HG02973 (cell line): ENCODE data around the gene GDA.

Experiments used
- ATAC-seq: cut with Tn5 transposase; IDR thresholded peaks from one replicate; pipeline ENCODE4 v1.9.1; 2021; ENCODE audit warnings: moderate library complexity; ENCODE audit not compliant: unreplicated experiment

The GDA gene

DNA sequence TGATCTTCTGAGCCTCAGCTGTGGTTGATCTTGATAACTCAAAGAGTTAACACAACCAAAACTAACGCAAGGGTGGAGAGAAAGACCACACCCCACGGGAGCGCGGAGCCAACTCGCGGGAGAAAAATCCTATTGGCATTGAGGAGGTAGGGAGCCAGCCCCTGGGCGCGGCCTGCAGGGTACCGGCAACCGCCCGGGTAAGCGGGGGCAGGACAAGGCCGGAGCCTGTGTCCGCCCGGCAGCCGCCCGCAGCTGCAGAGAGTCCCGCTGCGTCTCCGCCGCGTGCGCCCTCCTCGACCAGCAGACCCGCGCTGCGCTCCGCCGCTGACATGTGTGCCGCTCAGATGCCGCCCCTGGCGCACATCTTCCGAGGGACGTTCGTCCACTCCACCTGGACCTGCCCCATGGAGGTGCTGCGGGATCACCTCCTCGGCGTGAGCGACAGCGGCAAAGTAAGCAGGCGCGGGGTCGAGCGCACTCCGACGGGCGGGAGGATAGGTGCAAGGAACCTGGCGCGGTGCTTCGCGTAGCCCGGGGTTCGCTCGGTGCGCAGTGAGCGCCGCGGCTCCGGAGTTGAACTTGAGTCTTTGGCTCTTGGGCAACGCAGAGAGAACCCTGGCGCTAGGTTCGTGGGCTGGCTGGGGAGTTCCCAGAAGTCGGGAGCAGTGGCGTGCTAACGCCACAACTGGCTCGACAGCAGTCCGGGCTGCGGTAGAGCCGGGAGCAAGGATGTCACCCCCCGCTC lies at the start of gene GDA:
Gene GDA (plus strand): TSS at position 210 of the 745 bp plus-strand sequence. CDS start 120 bp downstream, at position 330.
- no peak for ATAC-seq

DNA sequence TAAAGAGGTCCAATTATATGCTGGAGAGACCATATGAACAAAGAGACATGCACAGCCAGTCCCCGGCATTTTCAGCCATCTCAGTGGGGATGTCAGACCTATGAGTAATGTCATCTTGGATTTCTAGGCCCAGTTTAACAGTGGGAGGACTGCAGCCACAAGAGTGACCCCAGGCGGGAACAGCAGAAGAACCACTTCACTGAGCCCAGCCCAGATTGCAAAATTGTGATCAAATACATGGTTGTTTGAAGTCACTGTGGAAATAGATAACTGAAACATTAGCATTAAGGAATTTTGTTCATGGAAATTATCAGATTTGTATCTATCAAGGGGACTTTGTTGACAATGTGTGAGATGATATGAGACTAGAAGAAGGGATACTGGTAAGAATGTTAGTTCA lies 46.7 kb upstream of the GDA start:
- ATAC-seq: no peak

DNA sequence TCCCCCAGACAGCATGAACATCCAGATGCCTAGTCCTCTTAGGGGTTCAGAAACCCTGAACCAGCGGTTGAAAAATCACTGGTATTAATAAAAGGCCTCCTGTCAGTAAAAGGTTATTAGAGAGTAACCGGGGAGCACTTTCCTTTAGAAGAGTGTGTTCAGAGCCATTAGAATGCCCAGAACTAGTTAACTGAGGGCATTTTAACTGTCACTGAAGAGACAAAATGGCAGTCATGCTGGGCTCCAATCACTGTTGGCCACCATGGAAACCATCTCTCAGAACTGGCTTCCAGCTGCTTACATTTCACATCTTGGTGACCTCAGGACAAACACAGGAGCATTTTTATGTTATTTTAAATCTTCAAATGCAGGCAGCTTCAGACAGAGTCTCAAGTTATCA lies 36.2 kb upstream of the GDA start:
- ATAC-seq: no peak

DNA sequence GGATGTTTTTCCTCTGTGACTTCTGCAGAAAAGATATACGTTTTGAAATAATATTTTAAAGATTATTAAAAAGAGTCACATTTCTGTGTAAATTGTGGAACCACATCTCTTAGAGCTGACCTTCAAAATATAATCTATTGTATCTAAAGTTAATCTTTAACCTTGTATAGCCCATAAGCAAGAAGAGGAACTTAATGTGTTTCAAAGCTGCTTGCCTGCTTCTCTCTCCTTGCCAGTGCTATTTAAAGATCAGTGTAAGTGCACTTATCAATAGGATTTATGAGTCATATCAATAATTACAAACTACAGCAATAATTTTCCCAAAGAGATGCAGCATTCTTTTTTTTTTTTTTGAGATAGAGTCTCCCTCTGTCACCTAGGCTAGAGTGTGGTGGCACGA lies 29.4 kb upstream of the GDA start:
- no peak for ATAC-seq

DNA sequence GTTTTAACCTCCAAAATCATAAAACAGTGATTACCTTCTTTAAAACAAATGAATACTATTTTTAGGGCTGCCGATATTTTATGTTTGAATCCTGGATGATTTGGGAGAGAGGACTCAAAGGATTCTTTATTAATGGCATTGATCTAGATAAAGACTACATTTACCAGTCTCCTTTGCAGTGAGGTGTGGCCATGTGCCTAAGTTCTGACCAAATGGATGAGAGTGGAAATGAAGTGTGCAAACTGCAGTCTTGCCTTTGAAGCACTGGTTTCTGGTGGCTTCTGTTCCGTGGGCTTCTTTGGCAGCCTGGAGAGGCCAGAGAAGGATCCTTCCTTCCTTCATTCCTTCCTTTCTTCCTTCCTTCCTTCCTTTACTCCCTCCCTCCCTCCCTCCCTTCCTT lies 24.3 kb upstream of the GDA start:
- ATAC-seq: no peak

DNA sequence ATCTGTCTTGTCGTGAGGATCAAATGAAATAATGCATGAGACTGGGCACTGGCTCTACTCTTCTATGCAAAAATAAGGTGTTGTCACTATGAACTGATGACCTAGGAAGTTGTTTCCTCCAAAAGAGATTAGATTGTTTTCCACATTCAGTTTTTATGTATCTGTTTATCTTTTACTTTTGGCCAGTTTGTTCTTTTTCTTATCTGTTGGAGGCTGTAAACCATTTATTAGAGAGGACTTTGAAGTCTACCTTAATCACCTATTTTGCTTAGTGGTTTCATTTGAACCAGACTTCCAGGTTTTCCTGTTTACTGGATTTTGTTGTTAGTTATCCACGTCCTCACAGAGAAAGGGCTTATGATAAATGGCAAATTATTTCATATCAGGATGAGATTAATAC lies 21.5 kb upstream of the GDA start:
- no peak for ATAC-seq

DNA sequence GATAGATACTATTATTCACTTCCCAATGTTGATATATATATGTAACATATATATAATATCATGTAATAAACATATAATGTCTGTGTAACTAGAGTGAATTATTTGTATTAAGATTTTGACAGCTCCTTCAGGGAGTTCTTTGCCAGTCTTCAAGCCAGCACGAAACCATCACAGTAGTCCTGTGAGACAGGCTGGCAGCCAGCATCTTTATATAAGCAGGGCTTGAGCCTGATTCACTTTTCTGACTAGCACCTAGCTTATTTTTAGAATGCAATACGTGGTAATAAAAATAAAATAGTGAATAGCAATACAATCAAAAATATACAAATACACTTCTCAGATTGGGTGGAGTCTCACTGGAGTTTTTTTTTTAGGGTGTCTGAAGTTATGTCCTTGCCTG lies 20.7 kb upstream of the GDA start:
- ATAC-seq: no peak

DNA sequence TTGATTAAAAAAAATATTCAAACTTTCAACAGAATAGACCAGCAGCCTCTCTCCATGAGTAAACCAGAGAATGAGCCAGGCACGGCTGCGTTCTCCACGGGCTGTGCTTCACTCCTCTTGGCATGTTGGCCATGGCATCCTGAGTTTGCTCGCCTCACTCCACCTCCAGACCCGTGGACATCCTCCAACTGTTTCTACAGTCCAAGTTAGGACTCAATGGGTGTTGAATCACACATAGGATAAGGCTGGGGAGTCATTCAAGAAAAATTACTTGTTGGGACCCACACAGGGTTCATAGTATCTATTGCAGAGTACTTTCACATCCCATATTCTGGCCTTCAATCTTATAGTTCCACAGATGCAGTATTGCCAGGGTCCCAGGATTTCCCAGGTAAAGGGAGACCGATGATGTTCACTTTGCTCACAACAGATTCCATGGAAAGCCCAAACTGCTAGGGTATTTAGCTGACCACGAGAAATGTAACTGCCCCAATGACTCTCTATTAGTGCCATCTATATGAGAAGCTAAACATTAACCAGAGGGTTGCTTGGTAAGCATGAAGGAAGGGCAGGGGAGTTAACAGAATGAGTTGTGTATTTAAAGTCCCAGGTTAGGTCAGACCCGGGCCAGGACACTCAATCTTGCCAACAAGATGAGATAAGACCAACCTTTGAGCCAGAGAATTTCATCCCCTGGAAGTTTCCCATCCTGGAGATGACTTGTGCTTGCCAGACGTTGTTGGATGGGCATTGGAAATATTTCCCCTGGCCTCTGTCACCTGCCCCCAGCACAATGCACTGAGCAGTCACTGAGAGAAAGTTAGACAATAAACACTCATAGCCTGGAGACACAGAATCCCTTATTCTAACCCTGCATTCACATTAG lies 19.7 kb upstream of the GDA start:
- ATAC-seq: no peak

DNA sequence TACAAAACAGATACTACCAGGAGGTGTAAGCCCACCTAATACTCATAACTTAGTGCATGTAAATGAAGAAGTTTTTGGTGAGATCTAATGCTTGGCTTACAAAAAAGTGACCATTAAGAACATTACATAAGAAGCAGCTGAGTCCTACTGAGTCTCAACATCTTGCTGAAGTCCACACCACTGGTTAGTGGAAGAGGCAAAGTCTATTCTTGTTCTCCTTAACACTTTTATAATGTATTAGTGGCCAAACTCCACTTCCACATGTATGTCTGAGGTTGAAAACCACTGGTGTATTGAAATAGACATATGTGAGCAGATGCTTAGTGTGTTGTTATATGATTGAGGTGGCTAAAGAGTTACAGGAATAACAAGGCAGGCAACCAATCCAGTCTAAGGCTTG lies 18.9 kb upstream of the GDA start:
- ATAC-seq: no peak

DNA sequence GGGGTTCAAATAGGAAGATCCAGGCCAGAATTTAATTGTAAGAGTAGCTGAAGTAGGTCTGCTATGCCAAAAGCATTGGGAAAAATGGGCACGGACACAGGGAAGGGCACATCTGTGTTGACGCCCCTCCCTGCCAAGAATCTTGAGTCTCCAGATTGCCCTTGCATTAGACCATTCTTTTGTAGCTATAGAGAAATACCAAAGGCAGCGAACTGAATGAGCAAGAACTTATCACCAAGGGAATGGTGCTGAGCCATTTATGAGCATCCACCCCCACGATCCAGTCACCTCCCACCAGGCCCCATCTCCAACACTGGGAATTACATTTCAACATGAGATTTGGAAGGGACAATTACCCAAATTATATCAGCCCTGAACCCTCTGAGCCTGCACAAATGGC lies 18.0 kb upstream of the GDA start:
- ATAC-seq: no peak

DNA sequence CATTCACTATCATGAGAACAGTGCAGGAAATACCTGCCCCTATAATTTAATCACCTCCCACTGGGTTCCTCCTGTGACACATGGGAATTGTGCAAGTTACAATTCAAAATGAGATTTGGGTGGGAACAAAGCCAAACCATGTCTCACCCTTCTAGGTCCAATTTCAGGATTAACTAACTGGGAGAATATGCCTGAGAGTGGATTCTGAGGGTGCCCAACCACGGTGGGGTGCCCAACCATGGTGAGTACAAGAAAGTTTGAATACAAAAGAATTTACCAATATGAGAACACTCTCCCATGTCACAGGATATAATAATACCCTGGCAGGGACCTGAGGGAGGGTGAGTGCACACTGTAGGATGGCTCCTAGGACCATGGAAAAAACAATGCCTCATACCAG lies 17.2 kb upstream of the GDA start:
- no peak for ATAC-seq

DNA sequence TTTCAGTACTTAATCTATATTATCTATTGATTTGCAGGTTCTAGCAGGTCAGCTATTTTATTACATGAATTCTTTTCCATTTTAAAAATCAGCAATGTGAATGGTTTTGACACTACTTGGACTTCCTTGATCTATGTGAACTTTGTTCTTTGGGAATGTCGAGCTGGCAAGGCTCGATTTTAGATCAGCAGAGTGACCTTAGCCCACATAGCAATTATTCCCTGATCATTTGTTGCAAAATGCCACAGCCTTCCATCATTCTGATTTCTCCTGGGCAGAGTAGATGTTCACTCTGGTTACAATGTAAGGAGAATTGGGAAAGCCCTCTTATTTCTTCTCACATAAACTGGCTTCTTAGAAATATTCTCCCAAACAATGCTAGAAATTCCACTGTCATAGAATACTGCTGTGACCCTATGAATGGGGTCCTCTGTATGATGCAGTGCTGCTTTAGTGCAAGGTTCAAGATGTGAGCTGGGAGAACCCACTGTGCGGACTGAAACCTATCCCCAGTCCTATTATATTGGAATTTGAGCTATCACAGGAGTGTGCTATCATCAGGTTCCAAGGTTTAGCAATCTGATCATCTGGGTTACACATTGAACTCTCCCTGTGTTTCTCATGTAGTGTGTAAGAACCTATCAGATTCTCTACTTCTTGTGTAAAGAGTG lies 15.7 kb upstream of the GDA start:
- no peak for ATAC-seq

DNA sequence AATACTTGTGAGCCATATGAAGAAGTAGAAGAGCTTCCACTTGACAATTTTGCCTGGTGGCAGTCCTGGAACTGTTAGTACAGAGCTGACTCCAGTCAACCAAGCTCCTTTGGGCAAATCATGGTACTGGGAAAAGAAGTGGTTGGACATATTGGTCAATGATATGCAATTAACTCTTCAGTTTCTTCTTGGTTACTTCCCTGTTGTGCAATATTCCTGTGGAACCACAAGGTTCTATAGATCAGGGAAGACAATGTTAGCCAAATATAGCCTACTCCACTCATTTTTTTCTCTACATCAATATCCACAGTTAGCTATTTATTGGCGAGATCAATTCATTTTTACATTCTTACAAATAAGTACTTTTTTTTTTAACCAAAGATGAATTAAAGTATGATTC lies 14.4 kb upstream of the GDA start:
- ATAC-seq: no peak

DNA sequence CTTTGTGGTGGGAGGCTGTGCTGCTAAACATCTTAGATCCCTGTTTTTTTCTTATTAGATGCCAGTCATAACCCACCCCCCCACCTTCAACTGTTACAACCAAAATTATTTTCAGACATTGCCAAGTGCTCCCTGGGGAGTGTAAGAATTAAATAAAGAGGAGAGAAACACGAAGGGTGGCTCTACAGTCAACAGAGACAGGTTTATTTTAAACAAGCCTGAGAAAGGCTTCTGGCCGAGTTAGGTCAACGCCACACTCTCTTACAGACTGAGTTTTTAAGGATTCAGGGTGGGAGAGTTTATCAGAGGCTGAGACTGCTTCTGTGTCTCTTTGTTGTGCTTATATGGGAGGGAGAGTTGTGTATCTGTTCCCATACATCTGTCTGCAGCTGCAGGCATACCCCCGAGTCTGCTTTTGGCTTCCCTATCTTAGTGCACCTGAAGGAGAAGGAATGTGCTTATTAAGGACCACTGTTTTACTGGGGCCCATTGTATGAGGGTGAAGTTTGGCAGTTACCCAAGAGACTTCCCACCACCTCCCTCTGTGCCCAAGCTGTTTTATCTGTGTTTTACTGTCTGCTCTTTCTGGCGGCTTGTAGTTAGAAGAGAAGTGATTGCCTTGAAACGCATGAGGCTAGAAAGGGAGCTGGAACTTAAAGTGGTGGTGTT lies 11.4 kb upstream of the GDA start:
- ATAC-seq: no peak

DNA sequence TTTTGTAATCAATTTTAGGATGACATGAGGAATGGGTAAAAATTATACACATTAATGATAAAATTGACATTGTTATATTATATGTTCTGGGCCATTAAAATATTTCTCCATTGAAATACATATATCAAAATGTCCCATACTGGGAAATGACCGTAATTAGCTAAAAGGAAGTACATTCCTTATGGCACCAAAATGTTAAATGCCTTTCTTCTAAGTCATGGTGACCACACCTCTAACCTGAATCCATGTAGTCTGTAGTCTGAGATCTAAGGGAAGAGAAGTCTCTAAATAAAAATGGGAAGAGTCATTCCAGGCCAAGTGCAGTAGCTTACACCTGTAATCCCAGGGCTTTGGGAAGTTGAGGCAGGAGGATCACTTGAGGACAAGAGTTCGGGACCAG lies 10.0 kb upstream of the GDA start:
- no peak for ATAC-seq

DNA sequence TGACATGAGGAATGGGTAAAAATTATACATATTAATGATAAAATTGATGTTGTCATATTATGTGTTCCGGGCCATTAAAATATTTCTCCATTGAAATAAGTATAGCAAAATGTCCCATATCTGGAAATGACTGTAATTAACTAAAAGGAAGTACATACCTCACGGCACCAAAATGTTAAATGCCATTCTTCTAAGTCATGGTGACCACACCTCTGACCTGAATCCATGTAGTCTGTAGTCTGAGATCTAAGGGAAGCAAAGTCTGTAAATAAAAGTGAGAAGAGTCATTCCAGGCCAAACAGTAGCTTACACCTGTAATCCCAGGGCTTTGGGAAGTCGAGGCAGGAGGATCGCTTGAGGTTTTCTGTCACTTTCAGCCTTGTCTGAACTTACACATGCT lies 8.7 kb upstream of the GDA start:
- no peak for ATAC-seq

DNA sequence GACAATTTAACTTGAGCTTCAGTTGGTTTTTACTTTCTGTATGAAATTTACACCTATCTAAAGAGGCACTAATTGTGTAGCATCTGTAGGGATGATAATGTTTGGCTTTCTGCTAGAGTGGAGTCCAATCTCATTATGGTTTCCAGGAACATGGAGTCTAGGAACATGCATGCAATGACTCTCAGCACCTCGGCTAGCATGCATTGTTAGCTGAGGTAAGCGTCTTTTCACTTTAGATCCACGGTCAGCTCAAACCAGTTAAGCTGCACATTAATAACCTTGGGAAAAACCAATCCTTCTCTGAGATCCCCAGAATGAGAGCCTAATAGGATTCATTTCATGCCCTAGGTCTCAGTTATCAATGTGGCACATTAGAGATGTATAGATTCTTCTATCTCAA lies 7.8 kb upstream of the GDA start:
- ATAC-seq: no peak

DNA sequence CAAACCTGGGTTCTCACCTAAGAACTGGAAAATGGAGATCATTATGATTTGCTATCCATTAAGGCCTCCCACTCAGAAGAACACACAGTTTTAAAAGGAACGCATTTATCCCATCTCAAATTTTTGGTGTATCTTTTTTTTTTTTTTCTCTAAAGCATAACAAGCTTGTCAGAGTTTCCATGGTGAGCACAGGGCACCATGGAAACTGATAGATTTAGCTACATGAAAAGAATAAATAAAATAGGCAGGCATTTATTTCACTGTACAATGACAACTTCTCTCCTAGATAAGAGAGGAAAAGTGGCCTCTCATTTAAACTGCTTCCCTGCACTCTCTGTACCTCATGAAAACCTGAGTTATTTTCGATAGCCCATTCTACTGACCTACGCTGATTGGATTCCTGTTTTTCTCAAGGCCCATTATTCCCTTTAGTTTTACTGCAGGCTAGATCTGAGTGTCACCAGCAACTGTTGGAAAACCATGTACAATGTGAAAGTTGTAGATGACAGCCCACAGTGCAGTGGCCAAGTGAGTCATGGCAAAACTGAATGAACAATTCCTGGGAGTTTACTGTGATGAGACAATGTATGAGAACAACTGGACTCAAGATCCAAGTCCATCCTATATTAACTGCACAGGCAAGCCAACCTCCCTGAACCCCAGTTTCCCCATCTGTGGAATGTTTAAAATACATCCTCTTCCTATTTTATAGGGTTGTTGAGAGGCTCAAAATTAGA lies 4.3 kb upstream of the GDA start:
- no peak for ATAC-seq

DNA sequence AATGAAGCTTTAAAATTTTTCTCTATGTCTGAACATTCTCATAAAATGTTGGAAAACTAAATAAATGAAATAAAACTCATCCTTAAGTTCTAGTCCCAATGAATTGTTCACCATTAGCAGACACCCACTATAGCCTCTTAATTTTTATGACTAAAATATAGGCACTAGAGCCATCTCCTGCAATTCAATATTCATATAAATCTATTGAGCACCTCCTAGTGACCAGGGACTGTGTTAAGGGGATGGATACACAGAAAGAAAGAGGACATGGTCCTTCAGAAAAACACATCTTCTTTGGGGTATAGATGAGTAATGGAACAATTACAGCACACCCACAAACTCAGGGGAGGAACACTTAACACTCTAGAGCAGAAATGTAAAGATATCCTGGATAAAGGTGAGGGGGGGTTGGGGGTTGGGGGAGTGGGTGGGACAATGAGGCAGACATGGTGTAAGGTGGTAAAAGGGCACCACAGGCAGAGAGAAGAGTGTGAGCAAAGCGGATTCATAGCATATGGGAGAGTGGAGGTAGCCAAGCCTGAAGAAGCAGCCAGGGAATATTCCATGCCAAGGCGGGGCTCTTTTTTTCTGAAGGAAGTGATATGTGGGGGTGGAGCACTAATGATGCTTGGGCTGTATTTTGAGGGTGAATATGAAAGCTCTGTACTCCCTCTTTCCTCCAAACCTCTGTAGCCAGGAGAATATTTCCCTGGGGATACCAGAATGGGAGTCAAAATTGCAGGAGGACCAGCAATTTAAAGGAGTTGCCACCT lies 3.3 kb upstream of the GDA start:
- no peak for ATAC-seq

DNA sequence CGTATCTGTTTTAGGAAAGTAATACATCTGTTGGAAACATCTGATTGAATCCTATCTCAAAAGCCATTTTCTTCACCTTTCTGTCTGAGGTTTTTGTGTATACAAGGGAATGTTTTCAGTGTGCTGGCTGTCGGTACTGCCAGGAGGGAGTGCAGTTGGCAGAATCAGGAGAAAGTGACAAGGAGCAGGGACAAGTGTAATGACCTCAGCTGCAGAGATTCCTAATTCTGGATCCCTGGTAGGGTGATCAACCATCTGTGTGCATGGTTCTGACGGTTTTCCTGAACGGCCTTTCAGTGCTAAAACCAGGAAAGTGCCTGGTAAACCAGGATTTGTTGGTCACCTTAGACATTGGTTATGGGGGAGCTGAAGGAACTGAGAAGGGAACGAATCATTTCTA lies 1.6 kb upstream of the GDA start:
- ATAC-seq: no peak
